ENCODE data around the gene NCOA7.

Gene NCOA7

DNA sequence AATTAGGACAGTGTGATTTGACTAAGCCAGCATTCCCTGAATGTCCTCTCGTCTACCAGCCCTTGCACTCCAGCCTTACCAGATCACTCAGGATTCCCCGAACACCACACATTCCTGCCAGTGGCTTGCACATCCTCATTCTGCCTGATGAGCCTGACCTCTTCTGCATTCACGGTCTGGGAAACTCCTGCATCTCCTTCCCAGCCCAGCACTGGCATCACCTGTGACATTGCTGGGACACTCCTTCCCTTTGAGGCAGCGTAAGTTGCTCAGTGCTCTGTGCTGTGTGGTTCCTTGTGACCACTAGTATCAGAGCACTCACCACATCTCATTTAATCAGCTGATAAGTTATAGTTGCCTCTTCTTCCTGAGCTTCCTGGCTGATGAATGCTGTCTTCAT, 17.3 kb downstream of the NCOA7 start:
- Histone ChIP-seq H3K9me2 (replicated peaks; ENCODE audit: insufficient read depth, low read length) (no peaks in the 10 kb centered on the region), H3K9ac (ENCODE audit: low read length) (no peak overlapping the region), H3K27ac (ENCODE audit: low read length) (no peak overlapping the region), H3K4me2 (ENCODE audit: low read depth, low read length) (no peak overlapping the region), H3F3A (ENCODE audit: insufficient read depth, low read length) (no peaks in the 10 kb centered on the region), H4K20me1 (ENCODE audit: insufficient read depth, low read length) (no peaks in the 10 kb centered on the region), H3K36me3 (replicated peaks; ENCODE audit: insufficient read depth, low read length) (no peaks in the 10 kb centered on the region), H3K4me3 (ENCODE audit: low read length) (no peak overlapping the region), H2AFZ (ENCODE audit: low read length) (no peak overlapping the region), H3K9me3 (replicated peaks; ENCODE audit: insufficient read depth, low read length) (no peaks in the 10 kb centered on the region), H3K27me3 (replicated peaks; ENCODE audit: insufficient read depth, low read length) (no peaks in the 10 kb centered on the region), H3K79me2 (ENCODE audit: low read length) (no peaks in the 10 kb centered on the region), H3K4me1 (ENCODE audit: low read length) (peaks cover 2% of the 10 kb centered on the region; the same call in 1 of the 2 replicates)
- TF ChIP-seq EZH2 (optimal IDR thresholded peaks at IDR 0.05; ENCODE audit: low read depth, low read length) (no peak), EZH2phosphoT487 (IDR thresholded peaks at IDR 0.05; ENCODE audit: low read length) (no peak)
- TF ChIP-seq, protein P1, sequence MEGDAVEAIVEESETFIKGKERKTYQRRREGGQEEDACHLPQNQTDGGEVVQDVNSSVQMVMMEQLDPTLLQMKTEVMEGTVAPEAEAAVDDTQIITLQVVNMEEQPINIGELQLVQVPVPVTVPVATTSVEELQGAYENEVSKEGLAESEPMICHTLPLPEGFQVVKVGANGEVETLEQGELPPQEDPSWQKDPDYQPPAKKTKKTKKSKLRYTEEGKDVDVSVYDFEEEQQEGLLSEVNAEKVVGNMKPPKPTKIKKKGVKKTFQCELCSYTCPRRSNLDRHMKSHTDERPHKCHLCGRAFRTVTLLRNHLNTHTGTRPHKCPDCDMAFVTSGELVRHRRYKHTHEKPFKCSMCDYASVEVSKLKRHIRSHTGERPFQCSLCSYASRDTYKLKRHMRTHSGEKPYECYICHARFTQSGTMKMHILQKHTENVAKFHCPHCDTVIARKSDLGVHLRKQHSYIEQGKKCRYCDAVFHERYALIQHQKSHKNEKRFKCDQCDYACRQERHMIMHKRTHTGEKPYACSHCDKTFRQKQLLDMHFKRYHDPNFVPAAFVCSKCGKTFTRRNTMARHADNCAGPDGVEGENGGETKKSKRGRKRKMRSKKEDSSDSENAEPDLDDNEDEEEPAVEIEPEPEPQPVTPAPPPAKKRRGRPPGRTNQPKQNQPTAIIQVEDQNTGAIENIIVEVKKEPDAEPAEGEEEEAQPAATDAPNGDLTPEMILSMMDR (IDR thresholded peaks at IDR 0.05; ENCODE audit: low read length), result no peak
- DNase-seq, result no peak

DNA sequence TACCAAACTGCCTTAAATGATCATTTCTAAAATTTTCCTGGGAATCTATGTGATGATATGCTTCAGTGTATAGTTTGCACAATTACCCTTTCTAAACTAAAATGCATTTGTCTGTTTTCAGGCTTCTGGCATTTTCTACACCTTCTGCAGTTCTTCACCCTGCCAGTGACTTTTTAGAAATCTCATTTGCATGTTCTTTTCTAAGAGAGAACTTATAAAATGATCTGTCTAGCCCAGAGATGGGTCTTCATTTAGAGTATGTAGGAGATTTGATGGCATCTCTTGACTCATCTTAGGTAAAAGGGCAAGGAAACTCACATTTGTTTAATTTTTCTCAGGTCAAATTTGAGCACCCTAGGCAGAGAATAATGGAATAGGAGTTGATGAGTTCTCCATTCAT, 17.8 kb downstream of the NCOA7 start:
- H3F3A ChIP-seq (ENCODE audit: insufficient read depth, low read length), result no peaks in the 10 kb centered on the region
- TF ChIP-seq EZH2 (optimal IDR thresholded peaks at IDR 0.05; ENCODE audit: low read depth, low read length) (no peak), EZH2phosphoT487 (IDR thresholded peaks at IDR 0.05; ENCODE audit: low read length) (no peak)
- TF ChIP-seq, protein P1 (IDR thresholded peaks at IDR 0.05; ENCODE audit: low read length), result no peak
- no peak overlapping the region for H2AFZ ChIP-seq (ENCODE audit: low read length)
- H3K4me1 ChIP-seq (ENCODE audit: low read length), result no peaks in the 10 kb centered on the region; the same call in 1 of the 2 replicates
- no peak for DNase-seq
- no peak overlapping the region for H3K4me3 ChIP-seq (ENCODE audit: low read length)
- H3K9me3 ChIP-seq (replicated peaks; ENCODE audit: insufficient read depth, low read length), result no peaks in the 10 kb centered on the region
- no peaks in the 10 kb centered on the region for H3K79me2 ChIP-seq (ENCODE audit: low read length)
- H3K36me3 ChIP-seq (replicated peaks; ENCODE audit: insufficient read depth, low read length), result no peaks in the 10 kb centered on the region
- H3K9ac ChIP-seq (ENCODE audit: low read length), result no peak overlapping the region
- no peaks in the 10 kb centered on the region for H4K20me1 ChIP-seq (ENCODE audit: insufficient read depth, low read length)
- no peaks in the 10 kb centered on the region for H3K27me3 ChIP-seq (replicated peaks; ENCODE audit: insufficient read depth, low read length)
- H3K27ac ChIP-seq (ENCODE audit: low read length), result no peak overlapping the region
- H3K9me2 ChIP-seq (replicated peaks; ENCODE audit: insufficient read depth, low read length), result no peaks in the 10 kb centered on the region
- no peak overlapping the region for H3K4me2 ChIP-seq (ENCODE audit: low read depth, low read length)

DNA sequence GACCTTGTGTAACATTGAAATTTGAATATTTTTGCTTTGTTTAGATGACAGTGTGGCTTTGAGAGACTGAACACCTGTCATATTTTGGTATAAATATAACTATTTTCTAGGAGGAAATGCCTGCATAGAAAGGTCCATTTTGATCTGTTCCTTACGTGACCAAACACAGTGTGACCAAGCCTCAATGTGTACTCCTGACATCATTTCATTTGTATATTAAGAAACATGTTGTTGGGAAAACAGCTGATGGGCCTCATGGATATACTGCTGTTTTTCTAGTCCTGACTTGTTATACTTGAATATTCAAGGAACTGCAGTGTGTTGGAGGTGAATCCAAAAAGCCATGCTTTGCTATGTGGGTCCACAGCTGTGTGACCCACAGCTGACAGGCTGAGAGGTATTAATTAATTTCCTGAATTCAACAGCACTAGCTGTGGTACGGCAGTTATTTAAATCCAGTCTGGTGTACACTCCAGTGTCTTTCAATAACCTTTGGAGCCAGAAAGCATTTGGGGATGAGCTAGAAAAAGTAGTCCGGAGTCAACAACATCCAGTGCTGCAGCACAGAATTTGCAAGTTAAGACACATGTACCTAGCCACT, 18.9 kb downstream of the NCOA7 start:
- no peak overlapping the region for H3K4me3 ChIP-seq (ENCODE audit: low read length)
- H3K79me2 ChIP-seq (ENCODE audit: low read length), result no peaks in the 10 kb centered on the region
- H3K4me1 ChIP-seq (ENCODE audit: low read length), result no peaks in the 10 kb centered on the region; the same call in 1 of the 2 replicates
- H3F3A ChIP-seq (ENCODE audit: insufficient read depth, low read length), result no peaks in the 10 kb centered on the region
- H3K9me2 ChIP-seq (replicated peaks; ENCODE audit: insufficient read depth, low read length), result no peaks in the 10 kb centered on the region
- no peaks in the 10 kb centered on the region for H3K9me3 ChIP-seq (replicated peaks; ENCODE audit: insufficient read depth, low read length)
- DNase-seq, result no peak
- H3K4me2 ChIP-seq (ENCODE audit: low read depth, low read length), result no peak overlapping the region
- no peak overlapping the region for H3K9ac ChIP-seq (ENCODE audit: low read length)
- TF ChIP-seq EZH2 (optimal IDR thresholded peaks at IDR 0.05; ENCODE audit: low read depth, low read length), result no peak
- TF ChIP-seq EZH2phosphoT487 (IDR thresholded peaks at IDR 0.05; ENCODE audit: low read length), result no peak
- TF ChIP-seq, protein P1 (IDR thresholded peaks at IDR 0.05; ENCODE audit: low read length), result no peak
- H4K20me1 ChIP-seq (ENCODE audit: insufficient read depth, low read length), result no peaks in the 10 kb centered on the region
- no peak overlapping the region for H3K27ac ChIP-seq (ENCODE audit: low read length)
- no peak overlapping the region for H2AFZ ChIP-seq (ENCODE audit: low read length)
- H3K27me3 ChIP-seq (replicated peaks; ENCODE audit: insufficient read depth, low read length), result no peaks in the 10 kb centered on the region
- no peaks in the 10 kb centered on the region for H3K36me3 ChIP-seq (replicated peaks; ENCODE audit: insufficient read depth, low read length)

Measured in MM.1S (cell line).